ENCODE data around the gene DYNC1I2. TPM values are rescaled to one million over a fixed set of nuclear protein-coding genes. Genes with fewer than 3 reads are reported as not detected.

Gene DYNC1I2
- total RNA-seq, 1 experiment from 2014 or later, result 67.1 TPM

DNA sequence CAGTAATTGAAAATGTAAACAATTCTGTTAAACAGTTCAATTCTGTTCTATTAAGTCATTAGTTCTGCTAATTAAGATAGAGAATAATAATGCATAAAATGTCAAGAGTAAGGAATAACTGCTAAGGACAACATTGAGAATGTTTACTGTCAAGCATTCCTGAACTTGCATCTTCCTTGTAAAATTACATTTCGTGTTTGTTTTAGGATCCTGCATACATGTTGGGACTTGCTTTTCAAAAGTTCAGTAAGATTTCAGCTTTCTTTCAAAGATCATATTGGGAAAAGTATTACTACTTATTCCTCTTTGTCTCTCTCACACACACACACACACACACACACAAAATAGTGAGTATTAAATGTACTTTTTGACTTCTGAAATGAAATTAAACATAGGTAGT is 20.5 kb downstream of the DYNC1I2 start:
- BruUV-seq (replicated peaks), result no TSS peak
- no peak for TF ChIP-seq CTCF (IDR thresholded peaks at IDR 0.05; ENCODE audit: unreplicated experiment)
- Mint-ChIP-seq H3K27me3 (ENCODE audit: unreplicated experiment) (no peaks in the 10 kb centered on the region), H3K4me3 (ENCODE audit: low read depth, unreplicated experiment) (no peak overlapping the region), H3K4me1 (ENCODE audit: low read depth, unreplicated experiment) (no peaks in the 10 kb centered on the region), H3K27ac (ENCODE audit: unreplicated experiment) (no peak overlapping the region), H3K36me3 (ENCODE audit: insufficient read depth, unreplicated experiment) (no peaks in the 10 kb centered on the region), H3K9me3 (ENCODE audit: low read depth, unreplicated experiment) (no peaks in the 10 kb centered on the region)
- intact Hi-C loops (cut with micrococcal nuclease; ENCODE audit: unreplicated experiment), result loop anchor here (5.0 kb wide), 1 partner anchor 395 kb away; the partner anchor contains the start of gene DLX2
- CTCF ChIA-PET, result no interaction called here
- no peak for DNase-seq

DNA sequence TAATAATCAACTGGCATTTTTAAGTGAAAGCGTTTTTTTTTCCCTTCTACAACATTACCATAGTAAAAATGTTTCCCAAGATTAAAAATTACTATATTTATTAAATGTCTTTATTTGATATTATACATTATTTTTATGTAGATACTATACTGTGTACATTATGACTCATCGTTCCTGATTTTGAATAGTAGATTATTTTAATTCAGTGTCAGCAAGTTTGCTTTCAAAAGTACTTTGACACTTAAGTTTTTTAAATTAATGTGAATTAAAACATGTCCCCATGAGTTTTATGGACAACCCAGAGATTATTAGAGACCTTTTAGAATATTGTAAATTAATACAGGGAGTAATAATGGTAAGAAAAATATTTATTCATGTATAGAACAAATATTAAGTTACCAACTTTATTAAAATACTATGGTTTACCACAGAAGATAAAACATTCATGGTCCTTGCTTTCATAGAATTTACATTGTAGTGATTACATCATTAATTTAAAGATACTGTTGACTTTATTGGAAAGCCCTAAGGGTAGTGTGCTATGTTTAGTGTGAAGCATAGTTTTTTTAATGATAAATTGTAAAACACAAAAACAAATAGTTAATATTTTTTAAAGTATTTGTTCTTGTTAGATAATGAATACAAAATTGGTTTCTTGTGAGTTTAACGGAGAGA is 21.9 kb downstream of the DYNC1I2 start:
- TF ChIP-seq CTCF (IDR thresholded peaks at IDR 0.05; ENCODE audit: unreplicated experiment), result no peak
- no TSS peak for BruUV-seq (replicated peaks)
- intact Hi-C loops (cut with micrococcal nuclease; ENCODE audit: unreplicated experiment), result loop anchor here (5.0 kb wide), 1 partner anchor 393 kb away; the partner anchor contains the start of gene DLX2
- no peak overlapping the region for H3K27ac Mint-ChIP-seq (ENCODE audit: unreplicated experiment)
- no peaks in the 10 kb centered on the region for H3K36me3 Mint-ChIP-seq (ENCODE audit: insufficient read depth, unreplicated experiment)
- CTCF ChIA-PET, result no interaction called here
- H3K4me3 Mint-ChIP-seq (ENCODE audit: low read depth, unreplicated experiment), result no peak overlapping the region
- no peaks in the 10 kb centered on the region for H3K4me1 Mint-ChIP-seq (ENCODE audit: low read depth, unreplicated experiment)
- no peaks in the 10 kb centered on the region for H3K9me3 Mint-ChIP-seq (ENCODE audit: low read depth, unreplicated experiment)
- H3K27me3 Mint-ChIP-seq (ENCODE audit: unreplicated experiment), result no peaks in the 10 kb centered on the region
- DNase-seq, result no peak

DNA sequence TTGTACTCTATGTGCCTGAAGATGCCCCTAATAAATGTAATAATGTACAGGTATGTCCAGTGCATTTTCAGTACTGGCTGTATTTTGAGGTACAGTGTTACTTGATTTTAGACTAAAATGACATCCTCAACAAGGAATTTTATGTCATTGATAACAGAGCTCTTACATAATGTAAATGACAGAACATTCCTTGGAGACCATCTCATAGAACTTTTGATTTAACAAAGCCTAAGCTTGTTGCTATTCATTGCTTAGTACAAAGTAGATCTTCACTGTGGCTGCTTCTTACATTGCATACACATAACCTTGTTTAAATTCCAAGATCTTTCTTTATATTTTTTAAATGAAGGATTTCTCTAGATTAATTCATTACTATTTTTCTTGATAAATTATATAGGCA is 24.1 kb downstream of the DYNC1I2 start:
- Mint-ChIP-seq H3K36me3 (ENCODE audit: insufficient read depth, unreplicated experiment) (no peaks in the 10 kb centered on the region), H3K27ac (ENCODE audit: unreplicated experiment) (no peak overlapping the region), H3K9me3 (ENCODE audit: low read depth, unreplicated experiment) (no peaks in the 10 kb centered on the region), H3K4me3 (ENCODE audit: low read depth, unreplicated experiment) (no peak overlapping the region), H3K4me1 (ENCODE audit: low read depth, unreplicated experiment) (no peaks in the 10 kb centered on the region), H3K27me3 (ENCODE audit: unreplicated experiment) (no peaks in the 10 kb centered on the region)
- DNase-seq, result no peak
- CTCF ChIA-PET, result no interaction called here
- intact Hi-C loops (cut with micrococcal nuclease; ENCODE audit: unreplicated experiment), result no loop called here
- no TSS peak for BruUV-seq (replicated peaks)
- no peak for TF ChIP-seq CTCF (IDR thresholded peaks at IDR 0.05; ENCODE audit: unreplicated experiment)

DNA sequence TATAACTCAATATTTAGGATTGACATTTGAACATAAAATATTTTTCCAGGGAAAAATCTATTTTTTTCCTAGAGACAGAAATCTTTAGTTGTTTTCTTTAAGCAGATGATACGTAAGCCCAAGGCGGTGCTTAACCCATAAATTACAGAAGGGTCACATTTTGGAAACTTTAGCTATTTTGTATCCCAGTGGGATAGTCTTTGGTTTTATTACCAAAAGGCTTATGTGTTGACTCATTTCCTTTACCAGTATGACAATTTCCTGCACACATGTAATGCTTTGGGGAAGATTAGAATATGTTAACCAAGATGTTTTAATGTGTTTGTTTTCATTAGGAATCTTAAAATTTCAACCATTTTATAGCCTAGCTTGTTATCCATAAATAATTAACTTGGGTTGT is 24.8 kb downstream of the DYNC1I2 start:
- Mint-ChIP-seq H3K27me3 (ENCODE audit: unreplicated experiment) (no peaks in the 10 kb centered on the region), H3K9me3 (ENCODE audit: low read depth, unreplicated experiment) (no peaks in the 10 kb centered on the region), H3K4me1 (ENCODE audit: low read depth, unreplicated experiment) (no peaks in the 10 kb centered on the region), H3K27ac (ENCODE audit: unreplicated experiment) (no peak overlapping the region), H3K36me3 (ENCODE audit: insufficient read depth, unreplicated experiment) (no peaks in the 10 kb centered on the region), H3K4me3 (ENCODE audit: low read depth, unreplicated experiment) (no peak overlapping the region)
- no TSS peak for BruUV-seq (replicated peaks)
- CTCF ChIA-PET, result no interaction called here
- no peak for DNase-seq
- intact Hi-C loops (cut with micrococcal nuclease; ENCODE audit: unreplicated experiment), result no loop called here
- TF ChIP-seq CTCF (IDR thresholded peaks at IDR 0.05; ENCODE audit: unreplicated experiment), result no peak
